ENCODE data around the gene FBXO7.
A peak's percentile ranks its signal among the peaks of the same experiment; 100 is the strongest.

FBXO7 gene

DNA sequence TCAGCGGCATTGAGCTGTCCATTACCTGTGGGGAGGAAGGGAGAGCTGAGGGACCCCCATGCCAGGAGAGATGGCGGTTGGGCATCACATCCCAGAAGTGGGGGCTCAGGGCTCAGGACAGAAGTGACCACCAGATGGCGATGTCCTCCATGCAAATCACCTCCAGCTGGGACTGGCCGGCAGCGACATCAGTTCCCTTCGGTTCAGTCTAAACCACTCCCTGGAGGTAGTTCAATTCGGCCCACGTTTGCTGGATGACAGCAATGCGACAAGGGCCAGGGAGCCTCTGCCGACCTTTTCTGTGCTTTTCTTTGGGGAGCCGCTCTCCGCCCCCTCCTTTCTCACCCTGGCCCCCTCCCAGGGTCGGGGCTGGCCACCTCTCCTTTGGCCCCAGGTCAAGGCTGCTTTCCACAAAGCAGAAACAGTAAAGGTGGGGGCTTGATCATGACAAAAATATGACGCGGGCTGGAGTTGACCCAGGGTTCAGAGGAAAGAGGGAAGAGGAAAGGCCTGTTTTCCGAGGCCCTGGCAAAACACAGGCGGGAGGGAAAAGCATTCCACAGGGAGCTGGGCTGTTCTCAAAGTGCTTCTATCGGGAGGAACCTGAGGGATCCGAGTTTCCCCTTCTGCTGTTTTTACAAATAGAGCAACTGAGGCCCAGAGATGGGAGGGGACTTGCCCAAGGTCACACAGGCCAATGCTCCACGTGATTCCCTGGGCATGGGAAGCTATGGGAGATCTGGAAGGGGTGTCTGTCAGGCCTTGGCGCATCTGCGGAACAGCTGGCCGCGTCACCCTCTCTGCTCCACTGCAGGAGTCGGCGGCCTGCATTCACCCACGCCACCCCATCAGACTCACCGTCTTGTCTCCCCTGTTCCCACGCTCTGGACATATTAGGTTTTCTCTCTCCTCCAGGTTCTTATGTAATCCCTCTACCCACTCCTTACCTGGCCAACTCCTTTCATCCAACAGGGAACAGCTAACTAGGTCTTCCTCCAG is 54.7 kb downstream of the FBXO7 start:
- H3K27ac ChIP-seq (ENCODE audit: extremely low read depth, low read depth, low read length): no peak overlapping the region
- no peaks in the 10 kb centered on the region for H3K9me3 ChIP-seq (ENCODE audit: control insufficient read depth, insufficient read depth, low read depth, low read length)
- TF ChIP-seq GLIS1 (tag by site-specific recombination; IDR thresholded peaks at IDR 0.05) (peak; percentile 21; the same call in 1 of the 2 replicates), ZEB2 (tag by site-specific recombination; IDR thresholded peaks at IDR 0.05) (no peak), ZBTB48 (tag by site-specific recombination; IDR thresholded peaks at IDR 0.05) (peak; percentile 69), ZFP41 (tag by site-specific recombination; IDR thresholded peaks at IDR 0.05; ENCODE audit: borderline replicate concordance) (no peak), RBAK (tag by site-specific recombination; IDR thresholded peaks at IDR 0.05) (no peak), EGR2 (tag by site-specific recombination; IDR thresholded peaks at IDR 0.05; ENCODE audit: low read depth) (peak; percentile 55), ZNF341 (tag by site-specific recombination; IDR thresholded peaks at IDR 0.05; ENCODE audit: low read depth) (0 out of 2 replicates have a peak, but pooled peaks have one; percentile 27), ZNF785 (tag by site-specific recombination; IDR thresholded peaks at IDR 0.05) (no peak), ZNF266 (tag by site-specific recombination; IDR thresholded peaks at IDR 0.05; ENCODE audit: low read depth) (no peak), ZNF654 (tag by site-specific recombination; IDR thresholded peaks at IDR 0.05; ENCODE audit: low read depth) (peak; percentile 84), ZNF660 (tag by site-specific recombination; IDR thresholded peaks at IDR 0.05) (0 out of 2 replicates have a peak, but pooled peaks have one; percentile 47), ZNF184 (tag by site-specific recombination; IDR thresholded peaks at IDR 0.05) (no peak), SALL2 (tag by site-specific recombination; IDR thresholded peaks at IDR 0.05; ENCODE audit: borderline replicate concordance) (no peak), ZFHX2 (tag by site-specific recombination; conservative IDR thresholded peaks at IDR 0.05) (peak; percentile 66), ZFP69B (tag by site-specific recombination; IDR thresholded peaks at IDR 0.05) (no peak), ZNF626 (tag by site-specific recombination; IDR thresholded peaks at IDR 0.05) (no peak)
- TF ChIP-seq, protein P1, sequence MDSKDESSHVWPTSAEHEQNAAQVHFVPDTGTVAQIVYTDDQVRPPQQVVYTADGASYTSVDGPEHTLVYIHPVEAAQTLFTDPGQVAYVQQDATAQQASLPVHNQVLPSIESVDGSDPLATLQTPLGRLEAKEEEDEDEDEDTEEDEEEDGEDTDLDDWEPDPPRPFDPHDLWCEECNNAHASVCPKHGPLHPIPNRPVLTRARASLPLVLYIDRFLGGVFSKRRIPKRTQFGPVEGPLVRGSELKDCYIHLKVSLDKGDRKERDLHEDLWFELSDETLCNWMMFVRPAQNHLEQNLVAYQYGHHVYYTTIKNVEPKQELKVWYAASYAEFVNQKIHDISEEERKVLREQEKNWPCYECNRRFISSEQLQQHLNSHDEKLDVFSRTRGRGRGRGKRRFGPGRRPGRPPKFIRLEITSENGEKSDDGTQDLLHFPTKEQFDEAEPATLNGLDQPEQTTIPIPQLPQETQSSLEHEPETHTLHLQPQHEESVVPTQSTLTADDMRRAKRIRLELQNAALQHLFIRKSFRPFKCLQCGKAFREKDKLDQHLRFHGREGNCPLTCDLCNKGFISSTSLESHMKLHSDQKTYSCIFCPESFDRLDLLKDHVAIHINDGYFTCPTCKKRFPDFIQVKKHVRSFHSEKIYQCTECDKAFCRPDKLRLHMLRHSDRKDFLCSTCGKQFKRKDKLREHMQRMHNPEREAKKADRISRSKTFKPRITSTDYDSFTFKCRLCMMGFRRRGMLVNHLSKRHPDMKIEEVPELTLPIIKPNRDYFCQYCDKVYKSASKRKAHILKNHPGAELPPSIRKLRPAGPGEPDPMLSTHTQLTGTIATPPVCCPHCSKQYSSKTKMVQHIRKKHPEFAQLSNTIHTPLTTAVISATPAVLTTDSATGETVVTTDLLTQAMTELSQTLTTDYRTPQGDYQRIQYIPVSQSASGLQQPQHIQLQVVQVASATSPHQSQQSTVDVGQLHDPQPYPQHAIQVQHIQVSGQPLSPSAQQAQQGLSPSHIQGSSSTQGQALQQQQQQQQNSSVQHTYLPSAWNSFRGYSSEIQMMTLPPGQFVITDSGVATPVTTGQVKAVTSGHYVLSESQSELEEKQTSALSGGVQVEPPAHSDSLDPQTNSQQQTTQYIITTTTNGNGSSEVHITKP (tag by site-specific recombination; IDR thresholded peaks at IDR 0.05): peak; percentile 70
- TF ChIP-seq, protein P2, sequence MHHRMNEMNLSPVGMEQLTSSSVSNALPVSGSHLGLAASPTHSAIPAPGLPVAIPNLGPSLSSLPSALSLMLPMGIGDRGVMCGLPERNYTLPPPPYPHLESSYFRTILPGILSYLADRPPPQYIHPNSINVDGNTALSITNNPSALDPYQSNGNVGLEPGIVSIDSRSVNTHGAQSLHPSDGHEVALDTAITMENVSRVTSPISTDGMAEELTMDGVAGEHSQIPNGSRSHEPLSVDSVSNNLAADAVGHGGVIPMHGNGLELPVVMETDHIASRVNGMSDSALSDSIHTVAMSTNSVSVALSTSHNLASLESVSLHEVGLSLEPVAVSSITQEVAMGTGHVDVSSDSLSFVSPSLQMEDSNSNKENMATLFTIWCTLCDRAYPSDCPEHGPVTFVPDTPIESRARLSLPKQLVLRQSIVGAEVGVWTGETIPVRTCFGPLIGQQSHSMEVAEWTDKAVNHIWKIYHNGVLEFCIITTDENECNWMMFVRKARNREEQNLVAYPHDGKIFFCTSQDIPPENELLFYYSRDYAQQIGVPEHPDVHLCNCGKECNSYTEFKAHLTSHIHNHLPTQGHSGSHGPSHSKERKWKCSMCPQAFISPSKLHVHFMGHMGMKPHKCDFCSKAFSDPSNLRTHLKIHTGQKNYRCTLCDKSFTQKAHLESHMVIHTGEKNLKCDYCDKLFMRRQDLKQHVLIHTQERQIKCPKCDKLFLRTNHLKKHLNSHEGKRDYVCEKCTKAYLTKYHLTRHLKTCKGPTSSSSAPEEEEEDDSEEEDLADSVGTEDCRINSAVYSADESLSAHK (tag by site-specific recombination; IDR thresholded peaks at IDR 0.05): no peak
- TF ChIP-seq, protein P3, sequence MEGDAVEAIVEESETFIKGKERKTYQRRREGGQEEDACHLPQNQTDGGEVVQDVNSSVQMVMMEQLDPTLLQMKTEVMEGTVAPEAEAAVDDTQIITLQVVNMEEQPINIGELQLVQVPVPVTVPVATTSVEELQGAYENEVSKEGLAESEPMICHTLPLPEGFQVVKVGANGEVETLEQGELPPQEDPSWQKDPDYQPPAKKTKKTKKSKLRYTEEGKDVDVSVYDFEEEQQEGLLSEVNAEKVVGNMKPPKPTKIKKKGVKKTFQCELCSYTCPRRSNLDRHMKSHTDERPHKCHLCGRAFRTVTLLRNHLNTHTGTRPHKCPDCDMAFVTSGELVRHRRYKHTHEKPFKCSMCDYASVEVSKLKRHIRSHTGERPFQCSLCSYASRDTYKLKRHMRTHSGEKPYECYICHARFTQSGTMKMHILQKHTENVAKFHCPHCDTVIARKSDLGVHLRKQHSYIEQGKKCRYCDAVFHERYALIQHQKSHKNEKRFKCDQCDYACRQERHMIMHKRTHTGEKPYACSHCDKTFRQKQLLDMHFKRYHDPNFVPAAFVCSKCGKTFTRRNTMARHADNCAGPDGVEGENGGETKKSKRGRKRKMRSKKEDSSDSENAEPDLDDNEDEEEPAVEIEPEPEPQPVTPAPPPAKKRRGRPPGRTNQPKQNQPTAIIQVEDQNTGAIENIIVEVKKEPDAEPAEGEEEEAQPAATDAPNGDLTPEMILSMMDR (tag by site-specific recombination; IDR thresholded peaks at IDR 0.05): peak; percentile 86
- TF ChIP-seq, protein P4, sequence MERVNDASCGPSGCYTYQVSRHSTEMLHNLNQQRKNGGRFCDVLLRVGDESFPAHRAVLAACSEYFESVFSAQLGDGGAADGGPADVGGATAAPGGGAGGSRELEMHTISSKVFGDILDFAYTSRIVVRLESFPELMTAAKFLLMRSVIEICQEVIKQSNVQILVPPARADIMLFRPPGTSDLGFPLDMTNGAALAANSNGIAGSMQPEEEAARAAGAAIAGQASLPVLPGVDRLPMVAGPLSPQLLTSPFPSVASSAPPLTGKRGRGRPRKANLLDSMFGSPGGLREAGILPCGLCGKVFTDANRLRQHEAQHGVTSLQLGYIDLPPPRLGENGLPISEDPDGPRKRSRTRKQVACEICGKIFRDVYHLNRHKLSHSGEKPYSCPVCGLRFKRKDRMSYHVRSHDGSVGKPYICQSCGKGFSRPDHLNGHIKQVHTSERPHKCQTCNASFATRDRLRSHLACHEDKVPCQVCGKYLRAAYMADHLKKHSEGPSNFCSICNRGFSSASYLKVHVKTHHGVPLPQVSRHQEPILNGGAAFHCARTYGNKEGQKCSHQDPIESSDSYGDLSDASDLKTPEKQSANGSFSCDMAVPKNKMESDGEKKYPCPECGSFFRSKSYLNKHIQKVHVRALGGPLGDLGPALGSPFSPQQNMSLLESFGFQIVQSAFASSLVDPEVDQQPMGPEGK (tag by site-specific recombination; IDR thresholded peaks at IDR 0.05): peak; percentile 62
- TF ChIP-seq, protein P5, sequence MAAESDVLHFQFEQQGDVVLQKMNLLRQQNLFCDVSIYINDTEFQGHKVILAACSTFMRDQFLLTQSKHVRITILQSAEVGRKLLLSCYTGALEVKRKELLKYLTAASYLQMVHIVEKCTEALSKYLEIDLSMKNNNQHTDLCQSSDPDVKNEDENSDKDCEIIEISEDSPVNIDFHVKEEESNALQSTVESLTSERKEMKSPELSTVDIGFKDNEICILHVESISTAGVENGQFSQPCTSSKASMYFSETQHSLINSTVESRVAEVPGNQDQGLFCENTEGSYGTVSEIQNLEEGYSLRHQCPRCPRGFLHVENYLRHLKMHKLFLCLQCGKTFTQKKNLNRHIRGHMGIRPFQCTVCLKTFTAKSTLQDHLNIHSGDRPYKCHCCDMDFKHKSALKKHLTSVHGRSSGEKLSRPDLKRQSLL (tag by site-specific recombination; IDR thresholded peaks at IDR 0.05): no peak
- H3K4me1 ChIP-seq (ENCODE audit: control insufficient read depth, insufficient read depth, low read length): peaks cover 5% of the 10 kb centered on the region
- ChIA-PET POLR2A (interaction anchor here (1.6 to 1.7 kb wide), 2 partner anchors 267 to 472 kb away, joined by 4 to 7 read pairs; no protein-coding TSS in a partner anchor), CTCF (interaction anchor here (0.6 to 9.7 kb wide), 51 partner anchors 8 to 680 kb away, joined by 3 to 238 read pairs (median 4); partner anchors contain the start of gene TIMP3)
- no peak overlapping the region for H3K4me3 ChIP-seq (ENCODE audit: low read depth, low read length)
- no peaks in the 10 kb centered on the region for H3K36me3 ChIP-seq (ENCODE audit: control insufficient read depth in 2 of 2, insufficient read depth in 1 of 2, low read length in 2 of 2)
